Measurements from ENCODE around the gene CEP104. TPM values are rescaled to one million over a fixed set of nuclear protein-coding genes. Genes with fewer than 3 reads are reported as not detected.

The CEP104 gene
- total and polyA plus RNA-seq, 2 donors (not counting 1 experiment from before 2014, with no cell fraction given), result 27.7 to 71.8 TPM

GRCh38 chr1:3785456-3786157 is 71.4 kb downstream of the CEP104 start:
- H3K27ac ChIP-seq (ENCODE audit: low read length in 2 of 2), result no peak overlapping the region
- CTCF ChIA-PET, result interaction anchor here (0.7 kb wide), 1 partner anchor 73 kb away, joined by 3 read pairs; no protein-coding TSS in a partner anchor
- peaks cover 0 to 63% of the 10 kb centered on the region in 2 experiments for H3K36me3 ChIP-seq (replicated peaks in 1 of 2; ENCODE audit: control extremely low read depth in 1 of 2, control insufficient read depth in 1 of 2, extremely low read depth in 1 of 2, insufficient read depth in 2 of 2, low read length in 1 of 2)
- ATAC-seq (ENCODE audit: low read depth) (no peak), DNase-seq (no peak)
- Mint-ChIP-seq H3K4me1 (peaks cover 5% of the 10 kb centered on the region), H3K27me3 (no peaks in the 10 kb centered on the region), H3K9me3 (ENCODE audit: insufficient read depth) (no peaks in the 10 kb centered on the region), H3K27ac (no peak overlapping the region), H3K4me3 (no peak overlapping the region)
- H4K20me1 ChIP-seq (ENCODE audit: control insufficient read depth, insufficient read depth, low read length, poor library complexity, severe bottlenecking), result peaks cover 44% of the 10 kb centered on the region
- WGBS (ENCODE audit: insufficient coverage), result 88% methylated on average over 11 of the region's 14 CpGs
- H3K9ac ChIP-seq (ENCODE audit: low read length), result no peak overlapping the region
- TF ChIP-seq EZH2 (IDR thresholded peaks at IDR 0.05; ENCODE audit: borderline replicate concordance, insufficient read depth, low read depth, low read length, poor library complexity, severe bottlenecking) (no peak), CTCF (IDR thresholded peaks at IDR 0.05) (no peak)
- H3K79me2 ChIP-seq (ENCODE audit: control insufficient read depth, insufficient read depth, low read length), result peaks cover 27% of the 10 kb centered on the region
- H3K4me1 ChIP-seq (ENCODE audit: control insufficient read depth in 2 of 2, insufficient read depth in 2 of 2, low read length in 2 of 2), result no peaks in the 10 kb centered on the region
- H2AFZ ChIP-seq (ENCODE audit: insufficient read depth, low read depth, low read length, poor library complexity, severe bottlenecking), result no peak overlapping the region
- no peaks in the 10 kb centered on the region for H3K9me3 ChIP-seq (ENCODE audit: control extremely low read depth in 1 of 3, control insufficient read depth in 2 of 3, insufficient read depth in 1 of 3, low read length in 2 of 3)
- no peaks in the 10 kb centered on the region for H3K27me3 ChIP-seq (replicated peaks in 1 of 4; ENCODE audit: control extremely low read depth in 1 of 4, control insufficient read depth in 3 of 4, insufficient read depth in 4 of 4, low read length in 3 of 4)
- no peak overlapping the region for H3K4me3 ChIP-seq (ENCODE audit: control extremely low read depth in 1 of 5, extremely low read depth in 1 of 5, insufficient read depth in 1 of 5, low read depth in 2 of 5, low read length in 4 of 5)
- POLR2A ChIA-PET, result interaction anchor here (0.7 kb wide), 1 partner anchor 108 kb away, joined by 4 read pairs; no protein-coding TSS in a partner anchor
- intact Hi-C loops (cut with micrococcal nuclease), result no loop called here
- no peak overlapping the region for H3K4me2 ChIP-seq (replicated peaks; ENCODE audit: low read depth, low read length, poor library complexity, severe bottlenecking)

DNA sequence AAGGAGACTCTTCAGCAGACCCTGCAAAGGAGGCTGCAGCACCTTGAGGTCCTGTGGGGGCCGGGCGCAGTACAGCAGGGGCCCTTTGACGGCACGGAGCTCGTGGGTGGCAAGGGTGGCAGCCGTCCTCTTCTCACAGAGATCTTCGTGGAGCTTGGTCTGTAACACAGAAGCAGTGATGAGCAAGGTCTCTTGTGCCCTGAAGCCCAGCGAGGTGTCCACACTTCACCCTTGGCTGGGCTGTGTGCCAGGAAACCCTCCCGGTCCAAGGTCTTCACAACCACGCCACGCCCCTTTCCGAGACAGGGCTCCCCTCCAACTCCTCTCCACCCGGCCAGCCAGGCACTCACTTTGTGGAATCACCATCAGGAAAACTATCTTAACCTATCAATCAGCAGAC is 72.0 kb downstream of the CEP104 start:
- CTCF ChIA-PET, result interaction anchor here (0.7 kb wide), 1 partner anchor 74 kb away, joined by 3 read pairs; no protein-coding TSS in a partner anchor
- Mint-ChIP-seq H3K9me3 (ENCODE audit: insufficient read depth) (no peaks in the 10 kb centered on the region), H3K4me1 (peaks cover 5% of the 10 kb centered on the region), H3K27me3 (no peaks in the 10 kb centered on the region), H3K27ac (no peak overlapping the region), H3K4me3 (no peak overlapping the region)
- H3K27me3 ChIP-seq (replicated peaks in 1 of 4; ENCODE audit: control extremely low read depth in 1 of 4, control insufficient read depth in 3 of 4, insufficient read depth in 4 of 4, low read length in 3 of 4), result no peaks in the 10 kb centered on the region
- POLR2A ChIA-PET, result interaction anchor here (0.7 kb wide), 1 partner anchor 108 kb away, joined by 4 read pairs; no protein-coding TSS in a partner anchor
- WGBS (ENCODE audit: insufficient coverage), result over 99% methylated on average over 13 of the region's 13 CpGs
- H3K9ac ChIP-seq (ENCODE audit: low read length), result no peak overlapping the region
- no peak for DNase-seq
- ATAC-seq (ENCODE audit: low read depth), result no peak
- H3K9me3 ChIP-seq (ENCODE audit: control extremely low read depth in 1 of 3, control insufficient read depth in 2 of 3, insufficient read depth in 1 of 3, low read length in 2 of 3), result no peaks in the 10 kb centered on the region
- no peak overlapping the region for H3K4me2 ChIP-seq (replicated peaks; ENCODE audit: low read depth, low read length, poor library complexity, severe bottlenecking)
- peaks cover 38% of the 10 kb centered on the region for H4K20me1 ChIP-seq (ENCODE audit: control insufficient read depth, insufficient read depth, low read length, poor library complexity, severe bottlenecking)
- intact Hi-C loops (cut with micrococcal nuclease), result no loop called here
- no peak overlapping the region for H2AFZ ChIP-seq (ENCODE audit: insufficient read depth, low read depth, low read length, poor library complexity, severe bottlenecking)
- TF ChIP-seq CTCF (IDR thresholded peaks at IDR 0.05), result no peak
- TF ChIP-seq EZH2 (IDR thresholded peaks at IDR 0.05; ENCODE audit: borderline replicate concordance, insufficient read depth, low read depth, low read length, poor library complexity, severe bottlenecking), result no peak
- no peak overlapping the region for H3K4me3 ChIP-seq (ENCODE audit: control extremely low read depth in 1 of 5, extremely low read depth in 1 of 5, insufficient read depth in 1 of 5, low read depth in 2 of 5, low read length in 4 of 5)
- no peaks in the 10 kb centered on the region for H3K4me1 ChIP-seq (ENCODE audit: control insufficient read depth in 2 of 2, insufficient read depth in 2 of 2, low read length in 2 of 2)
- H3K79me2 ChIP-seq (ENCODE audit: control insufficient read depth, insufficient read depth, low read length), result peaks cover 21% of the 10 kb centered on the region
- peaks cover 0 to 61% of the 10 kb centered on the region in 2 experiments for H3K36me3 ChIP-seq (replicated peaks in 1 of 2; ENCODE audit: control extremely low read depth in 1 of 2, control insufficient read depth in 1 of 2, extremely low read depth in 1 of 2, insufficient read depth in 2 of 2, low read length in 1 of 2)
- H3K27ac ChIP-seq (ENCODE audit: low read length in 2 of 2), result no peak overlapping the region
